ENCODE measurements around the gene RYR2. TPM values are rescaled to one million over a fixed set of nuclear protein-coding genes. Genes with fewer than 3 reads are reported as not detected.

RYR2 gene
- total RNA-seq, 1 donor from 2014 or later = 572 TPM

DNA sequence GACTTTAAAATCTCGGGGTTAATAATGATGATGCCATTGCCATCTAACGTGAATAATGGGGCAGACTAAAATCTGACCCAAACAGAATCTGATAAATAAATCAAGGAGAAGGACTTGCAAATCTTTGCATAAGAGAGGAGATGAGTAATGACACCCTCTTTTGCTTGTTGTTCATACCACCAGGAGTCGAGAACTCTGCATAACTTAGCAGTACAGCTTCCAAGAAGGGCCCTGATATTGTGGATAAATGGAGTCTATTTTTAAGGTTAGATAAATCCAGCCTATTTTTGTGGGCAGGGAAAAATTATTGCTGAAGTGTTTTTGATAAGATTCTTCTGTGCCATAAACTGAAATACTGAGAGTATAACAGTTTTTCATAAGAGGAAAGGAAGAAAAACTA is 17.3 kb downstream of the RYR2 start:
- DNase-seq (ENCODE audit: low spot score) = no peak

DNA sequence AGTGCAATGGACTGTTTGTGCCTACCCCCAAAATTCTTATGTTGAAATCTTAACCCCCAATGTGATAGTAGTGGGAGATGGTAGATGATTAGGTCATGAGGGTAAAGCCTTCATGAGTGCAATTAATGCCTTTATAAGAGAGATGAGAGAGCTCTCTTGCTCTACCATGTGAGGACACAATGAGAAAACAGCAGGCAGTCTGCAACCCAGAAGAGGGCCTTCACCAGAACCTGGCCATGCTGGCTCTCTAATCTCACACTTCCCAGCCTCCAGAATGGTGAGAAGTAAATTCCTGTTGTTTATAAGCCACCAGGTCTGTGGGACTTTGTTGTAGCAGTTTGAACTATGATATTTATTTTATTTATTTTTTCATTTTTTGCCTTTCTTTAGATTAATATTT is 21.0 kb downstream of the RYR2 start:
- DNase-seq (ENCODE audit: low spot score) = no peak
- intact Hi-C loops (cut with DNase I) = no loop called here

More for the DNA sequence above, 17.3 kb downstream of the RYR2 start:
- intact Hi-C loops (cut with DNase I) = no loop called here

GRCh38 chr1:237065903-237066302 is 23.9 kb downstream of the RYR2 start:
- intact Hi-C loops (cut with DNase I) = no loop called here
- DNase-seq (ENCODE audit: low spot score) = no peak

DNA sequence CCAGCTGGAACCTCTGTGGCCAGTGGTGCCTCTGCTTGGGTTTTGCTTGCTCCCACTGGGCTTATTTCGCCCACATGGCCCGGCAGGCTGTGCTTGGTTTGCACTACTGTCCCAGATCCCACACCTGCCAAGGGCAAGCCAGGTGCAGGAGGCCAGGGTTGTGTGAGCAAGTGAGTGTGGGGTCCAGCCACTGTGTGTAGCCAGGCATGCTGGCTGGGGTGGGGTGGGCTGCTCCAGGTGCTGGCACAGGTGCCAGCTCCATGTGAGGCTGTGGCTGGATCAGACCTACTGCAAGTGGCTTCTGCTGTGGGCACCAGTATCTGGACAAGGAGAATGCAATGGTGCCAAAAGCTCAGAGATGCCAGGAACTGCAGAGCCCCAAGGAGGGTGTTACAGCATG is 28.5 kb downstream of the RYR2 start:
- DNase-seq (ENCODE audit: low spot score) = no peak
- intact Hi-C loops (cut with DNase I) = no loop called here

- DNase-seq (ENCODE audit: low spot score) = no peak
- intact Hi-C loops (cut with DNase I) = no loop called here
Observed at GRCh38 chr1:237071641-237072420, 29.8 kb downstream of the RYR2 start.

GRCh38 chr1:237074371-237075117 is 32.6 kb downstream of the RYR2 start:
- intact Hi-C loops (cut with DNase I) = no loop called here
- DNase-seq (ENCODE audit: low spot score) = no peak

- DNase-seq (ENCODE audit: low spot score) = no peak
- intact Hi-C loops (cut with DNase I) = no loop called here
Observed at GRCh38 chr1:237084341-237085077, 42.5 kb downstream of the RYR2 start.

DNA sequence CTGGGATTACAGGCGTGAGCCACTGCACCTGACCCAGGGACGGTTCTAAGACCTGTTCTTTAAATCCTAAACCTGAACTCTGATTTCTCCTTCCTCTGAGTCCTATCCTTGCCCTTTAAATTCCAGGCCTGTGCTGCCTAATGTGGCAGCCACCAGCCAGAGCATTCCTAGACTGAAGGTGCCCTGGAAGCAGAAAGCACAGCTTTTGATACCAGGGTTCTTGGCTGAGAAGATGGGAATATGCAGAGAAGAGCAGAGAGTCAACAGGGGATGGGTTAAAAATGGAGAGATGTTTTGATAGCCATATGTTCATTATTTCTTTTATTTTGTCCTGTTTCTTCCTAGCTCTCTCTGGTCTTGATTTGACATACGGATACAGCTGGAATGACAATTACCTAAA is 49.7 kb downstream of the RYR2 start:
- intact Hi-C loops (cut with DNase I) = no loop called here
- no peak for DNase-seq (ENCODE audit: low spot score)

- DNase-seq (ENCODE audit: low spot score) = no peak
- intact Hi-C loops (cut with DNase I) = no loop called here
Observed at GRCh38 chr1:237093691-237094090, 51.7 kb downstream of the RYR2 start.

- intact Hi-C loops (cut with DNase I) = no loop called here
- no peak for DNase-seq (ENCODE audit: low spot score)
Observed at GRCh38 chr1:237098541-237098940, 56.6 kb downstream of the RYR2 start.

DNA sequence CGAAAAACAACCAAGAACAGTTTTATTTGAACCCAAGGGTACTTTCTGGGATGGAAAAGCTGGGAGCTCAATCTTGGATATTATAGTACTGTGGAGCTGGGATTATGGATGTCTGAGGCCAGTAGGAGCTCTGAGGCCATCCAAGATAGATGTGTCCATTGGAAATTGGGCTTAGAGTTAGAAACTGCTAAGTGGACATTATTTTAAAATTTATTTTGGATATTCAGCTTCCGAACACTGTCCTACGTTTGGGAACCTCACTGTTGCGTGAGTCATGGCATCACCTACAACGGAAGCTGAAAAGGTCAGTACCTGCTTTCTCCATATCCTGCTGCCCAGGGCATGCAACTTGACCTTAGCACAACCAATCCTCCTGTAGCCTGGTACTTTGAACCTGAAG is 61.0 kb downstream of the RYR2 start:
- no peak for DNase-seq (ENCODE audit: low spot score)

GRCh38 chr1:237104096-237104495 is 62.1 kb downstream of the RYR2 start:
- intact Hi-C loops (cut with DNase I) = no loop called here
- no peak for DNase-seq (ENCODE audit: low spot score)

More for the DNA sequence above, 61.0 kb downstream of the RYR2 start:
- intact Hi-C loops (cut with DNase I) = no loop called here

DNA sequence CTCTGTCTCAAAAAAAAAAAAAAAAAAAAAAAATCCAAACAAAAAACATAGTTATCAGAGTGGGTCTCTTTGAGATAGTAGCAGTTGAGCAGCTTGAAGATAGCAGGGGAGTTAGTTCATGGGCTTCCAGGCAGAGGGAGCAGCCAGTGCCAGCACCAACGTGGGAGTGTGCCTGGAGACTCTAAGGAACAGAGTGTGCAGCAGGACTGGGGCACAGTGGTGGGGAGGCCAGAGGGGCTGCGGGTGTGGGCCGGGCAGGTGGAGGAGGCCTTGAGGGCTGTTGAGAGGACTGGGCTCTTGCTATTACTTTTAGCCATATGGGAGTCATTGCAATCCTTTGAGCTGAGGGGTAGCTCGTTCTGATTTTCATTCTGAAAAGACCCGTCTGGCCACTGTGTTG is 63.8 kb downstream of the RYR2 start:
- no peak for DNase-seq (ENCODE audit: low spot score)
- intact Hi-C loops (cut with DNase I) = no loop called here

GRCh38 chr1:237108297-237109040 is 66.5 kb downstream of the RYR2 start:
- intact Hi-C loops (cut with DNase I) = no loop called here
- no peak for DNase-seq (ENCODE audit: low spot score)

- intact Hi-C loops (cut with DNase I) = no loop called here
- no peak for DNase-seq (ENCODE audit: low spot score)
Observed at GRCh38 chr1:237111807-237112206, 69.8 kb downstream of the RYR2 start.

DNA sequence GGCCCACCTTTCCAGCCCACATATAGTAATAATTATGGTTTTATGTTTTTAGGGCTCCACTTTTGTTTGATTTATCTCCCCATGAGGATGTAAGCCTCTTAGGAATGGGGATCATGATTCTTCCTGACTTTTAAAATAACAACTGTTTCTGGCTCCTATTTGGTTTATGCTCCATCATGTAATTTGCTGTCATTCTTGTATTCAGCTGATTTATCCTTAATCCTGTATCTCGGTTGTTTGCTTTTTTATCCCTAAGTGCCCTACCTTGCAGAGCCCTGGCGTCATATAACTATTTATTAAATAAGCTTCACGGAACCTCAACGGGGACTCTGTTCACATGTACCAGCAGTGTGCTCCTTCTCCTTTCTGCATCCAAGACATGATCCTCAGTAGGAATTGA is 70.7 kb downstream of the RYR2 start:
- intact Hi-C loops (cut with DNase I) = no loop called here
- DNase-seq (ENCODE audit: low spot score) = no peak

DNA sequence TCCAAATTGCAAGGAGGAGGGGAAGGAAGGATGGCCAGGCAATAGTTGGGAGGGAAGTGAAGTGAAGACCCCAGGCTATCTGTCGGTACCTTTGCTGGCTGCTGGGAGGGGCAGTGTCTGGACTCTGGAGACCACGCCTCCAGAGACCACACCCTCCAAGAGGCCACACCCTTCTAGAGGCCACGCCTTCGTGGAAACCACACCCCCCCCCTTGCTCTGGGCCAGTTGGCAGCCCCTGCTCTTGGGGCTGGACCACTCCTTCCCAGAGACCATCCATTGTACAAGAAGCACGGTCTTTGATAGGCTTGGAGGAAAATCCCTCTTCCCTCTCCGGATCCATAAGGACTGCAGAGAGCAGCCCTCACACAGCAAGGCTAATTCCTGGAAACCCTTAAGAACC is 73.1 kb downstream of the RYR2 start:
- intact Hi-C loops (cut with DNase I) = no loop called here
- no peak for DNase-seq (ENCODE audit: low spot score)

DNA sequence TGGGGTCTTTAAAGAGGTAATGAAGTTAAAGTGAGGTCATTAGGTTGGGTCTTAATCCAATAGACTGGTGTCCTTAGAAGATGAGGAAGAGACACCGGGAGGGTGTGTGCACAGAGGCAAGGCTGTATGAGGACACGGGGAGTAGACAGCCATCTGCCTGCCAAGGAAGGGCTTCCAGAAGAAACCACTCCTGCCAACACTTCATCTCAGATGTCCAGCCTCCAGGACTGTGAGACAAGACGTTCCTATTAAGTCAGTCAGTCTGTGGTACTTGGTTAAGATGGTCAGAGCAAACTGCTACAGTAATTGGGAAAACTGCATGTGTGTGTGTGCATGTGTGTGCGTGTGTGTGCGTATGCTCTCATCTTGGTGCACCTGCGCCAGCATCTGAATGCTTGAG is 77.1 kb downstream of the RYR2 start:
- intact Hi-C loops (cut with DNase I) = no loop called here
- no peak for DNase-seq (ENCODE audit: low spot score)

GRCh38 chr1:237120683-237121082 is 78.7 kb downstream of the RYR2 start:
- no peak for DNase-seq (ENCODE audit: low spot score)
- intact Hi-C loops (cut with DNase I) = no loop called here
